Cardiac fibroblast (primary cell): Measurements from ENCODE around the gene PPP2R2B.

Source experiments
- DNase-seq, 2 donors: peaks; one replicate each; pipeline versions ENCODE4 v3.0.0 to v3.0.0-alpha.2; 2010; ENCODE audit warnings: low read depth in 2 of 2
- H3K4me3 ChIP-seq, 2 donors: replicated peaks in 1 of 2; 1 replicate in 1 of 2; 2 replicates in 1 of 2; pipeline ENCODE4 v1.5.1; 2011; ENCODE audit warnings: low read depth in 2 of 2, low read length in 2 of 2, mild to moderate bottlenecking in 2 of 2, moderate library complexity in 1 of 2
- CTCF ChIP-seq: IDR thresholded peaks from one replicate; pipeline ENCODE4 v1.5.1; 2011; ENCODE audit warnings: low read depth, mild to moderate bottlenecking, low read length, inconsistent platforms

The PPP2R2B gene

DNA sequence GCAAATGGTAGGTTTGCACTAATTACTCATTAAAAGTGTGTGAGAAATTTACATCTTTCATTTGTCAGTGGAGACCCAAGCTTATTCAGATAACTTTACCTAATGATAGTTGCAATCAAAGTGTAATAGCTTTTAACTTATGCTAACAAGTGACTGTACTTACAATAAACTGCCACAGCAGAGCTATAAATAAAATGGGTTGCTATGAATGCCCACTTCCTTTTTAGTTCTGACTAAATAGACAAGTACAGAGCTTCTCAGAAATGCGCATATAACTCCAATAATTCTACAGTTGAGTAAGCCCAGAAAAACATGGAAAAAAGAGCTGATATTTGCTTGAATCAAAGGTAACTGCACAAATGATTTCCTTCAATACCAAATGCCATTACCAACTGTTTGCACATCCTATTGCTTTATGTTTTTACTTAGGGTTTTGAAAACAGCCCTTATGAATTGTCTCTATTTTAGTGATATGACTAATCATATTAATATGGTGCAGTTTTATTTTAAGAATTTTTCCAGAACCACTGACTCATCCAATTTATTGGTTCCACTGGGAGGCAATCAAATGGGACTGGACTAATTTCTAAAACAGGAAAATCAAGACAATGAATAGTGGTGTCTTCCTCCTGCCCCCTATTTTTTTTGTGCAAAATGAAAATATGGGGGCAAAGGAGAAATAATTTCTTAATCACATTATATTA lies 84.1 kb downstream of the PPP2R2B start:
- no peak for TF ChIP-seq CTCF
- DNase-seq, result no peak
- no peak overlapping the region for H3K4me3 ChIP-seq

GRCh38 chr5:146793709-146794108 lies 84.8 kb downstream of the PPP2R2B start:
- H3K4me3 ChIP-seq, result no peak overlapping the region
- TF ChIP-seq CTCF, result no peak
- DNase-seq, result no peak

DNA sequence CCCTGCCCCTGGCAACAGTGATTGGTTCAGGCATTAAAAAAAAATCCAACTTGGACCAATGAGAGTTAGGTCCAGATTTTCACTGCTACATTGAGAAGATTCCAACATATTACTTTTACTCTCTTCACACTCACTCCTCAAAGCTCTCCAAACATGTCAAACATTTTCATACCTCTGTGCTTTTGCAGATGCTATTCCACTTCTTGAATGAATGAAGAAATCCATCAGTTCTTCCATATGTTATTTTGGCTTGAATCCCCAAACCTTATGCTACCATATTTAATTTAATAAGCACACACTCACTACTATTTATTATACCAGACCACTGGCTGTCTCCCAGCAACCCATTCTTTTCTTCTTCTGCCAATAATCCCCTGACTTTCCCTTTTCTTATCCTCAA lies 87.1 kb downstream of the PPP2R2B start:
- H3K4me3 ChIP-seq, result no peak overlapping the region
- TF ChIP-seq CTCF, result no peak
- DNase-seq, result no peak

DNA sequence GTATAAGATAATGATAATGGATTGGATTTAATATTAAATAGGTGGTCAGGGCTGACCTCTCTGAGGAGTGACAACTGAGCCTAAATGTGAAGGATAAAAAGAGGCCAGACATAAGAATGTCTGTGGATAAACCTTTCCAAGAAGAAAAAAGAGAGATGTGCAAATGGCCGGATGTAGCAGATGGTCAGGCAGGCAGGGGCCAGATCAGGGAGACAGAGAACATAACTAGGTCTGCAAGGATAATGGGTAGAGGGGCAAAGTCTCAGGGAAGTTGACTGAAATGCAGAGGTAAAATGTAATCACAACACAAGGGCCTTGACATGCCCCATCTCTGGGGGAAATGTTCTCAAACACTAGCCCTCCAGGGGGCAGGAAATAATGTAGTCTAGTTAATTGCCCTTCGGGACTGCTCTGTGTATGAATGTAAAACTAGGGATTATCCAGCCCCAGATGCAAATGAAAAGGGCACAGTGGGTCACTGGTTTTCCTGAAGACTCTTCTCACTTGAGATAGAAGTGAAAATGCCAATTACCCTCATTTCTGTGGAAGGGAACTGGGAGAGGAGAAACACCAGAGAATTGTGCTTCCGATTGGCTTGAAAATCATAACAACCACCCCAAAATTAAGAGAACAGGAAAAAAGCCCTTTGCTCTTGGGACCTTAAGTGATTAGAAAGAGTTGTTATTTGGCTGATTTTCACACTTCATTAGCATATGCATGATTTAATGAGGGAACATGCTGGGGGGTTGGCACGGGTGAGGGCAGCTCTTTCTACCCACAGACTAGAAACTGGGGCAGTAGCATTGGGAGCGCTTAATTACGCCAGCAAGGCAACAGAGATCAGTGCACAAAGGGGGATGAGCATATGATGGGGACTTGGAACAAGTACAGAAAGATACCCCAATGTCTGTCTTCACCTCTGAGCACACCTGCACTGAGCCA lies 88.6 kb downstream of the PPP2R2B start:
- TF ChIP-seq CTCF, result no peak
- no peak for DNase-seq
- no peak overlapping the region for H3K4me3 ChIP-seq

DNA sequence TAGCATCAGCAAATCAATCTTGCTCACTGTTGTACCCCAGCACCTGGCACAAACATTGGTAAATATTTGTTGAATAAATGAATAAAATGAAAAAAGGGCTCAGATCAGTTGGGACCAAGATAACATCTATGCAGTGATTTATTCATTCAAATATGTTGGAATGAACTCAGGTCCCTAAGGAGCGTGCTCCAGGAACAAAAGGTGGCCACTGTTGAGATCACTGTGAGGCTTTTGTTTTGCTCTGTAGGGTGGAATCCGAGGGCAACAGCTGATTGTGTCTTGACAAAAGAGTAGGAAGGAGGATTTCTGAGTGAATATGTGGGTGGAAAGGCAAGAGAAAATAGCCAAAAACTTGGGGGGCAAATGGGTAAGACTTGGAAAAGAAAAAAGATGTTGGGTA lies 89.7 kb downstream of the PPP2R2B start:
- no peak for TF ChIP-seq CTCF
- no peak overlapping the region for H3K4me3 ChIP-seq
- no peak for DNase-seq

GRCh38 chr5:146785065-146785464 lies 93.5 kb downstream of the PPP2R2B start:
- no peak for TF ChIP-seq CTCF
- no peak for DNase-seq
- H3K4me3 ChIP-seq, result no peak overlapping the region
